ENCODE measurements around the gene CORIN. TPM values are rescaled to one million over a fixed set of nuclear protein-coding genes. Genes with fewer than 3 reads are reported as not detected.

Gene CORIN
- total RNA-seq, 1 experiment from 2014 or later = 0.07 TPM

DNA sequence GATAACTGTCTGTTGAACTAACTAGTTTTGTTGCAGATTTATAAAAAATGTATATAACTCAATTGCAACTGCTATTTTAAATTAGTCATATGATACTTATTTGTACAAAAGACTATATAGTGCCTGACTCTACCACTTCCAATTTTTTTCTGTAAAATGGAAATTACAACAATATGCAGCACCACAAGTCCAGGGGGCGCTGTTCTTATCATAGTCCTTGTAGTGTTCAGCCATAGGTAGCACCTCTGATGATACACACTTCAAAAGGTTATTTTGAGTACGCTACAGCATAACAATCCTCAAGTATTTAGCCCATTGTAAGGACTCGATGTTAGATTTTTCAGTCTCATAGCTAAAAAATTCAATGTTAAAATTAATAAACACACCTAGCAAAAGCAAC lies 174.9 kb downstream of the CORIN start:
- TF ChIP-seq, protein P1, sequence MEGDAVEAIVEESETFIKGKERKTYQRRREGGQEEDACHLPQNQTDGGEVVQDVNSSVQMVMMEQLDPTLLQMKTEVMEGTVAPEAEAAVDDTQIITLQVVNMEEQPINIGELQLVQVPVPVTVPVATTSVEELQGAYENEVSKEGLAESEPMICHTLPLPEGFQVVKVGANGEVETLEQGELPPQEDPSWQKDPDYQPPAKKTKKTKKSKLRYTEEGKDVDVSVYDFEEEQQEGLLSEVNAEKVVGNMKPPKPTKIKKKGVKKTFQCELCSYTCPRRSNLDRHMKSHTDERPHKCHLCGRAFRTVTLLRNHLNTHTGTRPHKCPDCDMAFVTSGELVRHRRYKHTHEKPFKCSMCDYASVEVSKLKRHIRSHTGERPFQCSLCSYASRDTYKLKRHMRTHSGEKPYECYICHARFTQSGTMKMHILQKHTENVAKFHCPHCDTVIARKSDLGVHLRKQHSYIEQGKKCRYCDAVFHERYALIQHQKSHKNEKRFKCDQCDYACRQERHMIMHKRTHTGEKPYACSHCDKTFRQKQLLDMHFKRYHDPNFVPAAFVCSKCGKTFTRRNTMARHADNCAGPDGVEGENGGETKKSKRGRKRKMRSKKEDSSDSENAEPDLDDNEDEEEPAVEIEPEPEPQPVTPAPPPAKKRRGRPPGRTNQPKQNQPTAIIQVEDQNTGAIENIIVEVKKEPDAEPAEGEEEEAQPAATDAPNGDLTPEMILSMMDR (IDR thresholded peaks at IDR 0.05; ENCODE audit: unreplicated experiment) = peak; percentile 18
- Mint-ChIP-seq H3K27me3 (ENCODE audit: unreplicated experiment) (peaks cover 58% of the 10 kb centered on the region), H3K36me3 (ENCODE audit: insufficient read depth, unreplicated experiment) (no peaks in the 10 kb centered on the region), H3K4me1 (ENCODE audit: low read depth, unreplicated experiment) (no peaks in the 10 kb centered on the region), H3K27ac (ENCODE audit: unreplicated experiment) (no peak overlapping the region), H3K9me3 (ENCODE audit: low read depth, unreplicated experiment) (no peaks in the 10 kb centered on the region), H3K4me3 (ENCODE audit: low read depth, unreplicated experiment) (no peak overlapping the region)
- CTCF ChIA-PET = no interaction called here
- no TSS peak for BruUV-seq (replicated peaks)
- DNase-seq = peak; percentile 7
- intact Hi-C loops (cut with micrococcal nuclease; ENCODE audit: unreplicated experiment) = no loop called here

DNA sequence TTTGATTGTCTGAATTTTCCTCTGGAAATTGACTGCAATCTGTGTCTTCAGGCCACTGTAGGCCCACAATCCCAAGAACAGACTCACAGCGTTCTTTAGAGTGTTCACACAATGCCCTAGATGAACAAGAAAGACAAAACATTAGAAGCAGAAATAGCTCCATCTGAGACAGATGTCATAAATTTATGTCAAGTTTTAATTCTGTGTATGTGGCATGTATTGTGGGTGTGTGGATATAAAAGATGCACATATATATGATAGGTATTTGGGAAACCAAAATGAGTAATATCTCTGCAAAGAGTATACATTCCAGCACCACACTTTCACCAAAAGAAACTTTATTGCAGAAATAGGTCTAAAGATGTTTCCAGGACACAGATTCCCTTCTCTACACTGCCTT lies 176.1 kb downstream of the CORIN start:
- no peaks in the 10 kb centered on the region for H3K36me3 Mint-ChIP-seq (ENCODE audit: insufficient read depth, unreplicated experiment)
- no peaks in the 10 kb centered on the region for H3K9me3 Mint-ChIP-seq (ENCODE audit: low read depth, unreplicated experiment)
- no TSS peak for BruUV-seq (replicated peaks)

DNA sequence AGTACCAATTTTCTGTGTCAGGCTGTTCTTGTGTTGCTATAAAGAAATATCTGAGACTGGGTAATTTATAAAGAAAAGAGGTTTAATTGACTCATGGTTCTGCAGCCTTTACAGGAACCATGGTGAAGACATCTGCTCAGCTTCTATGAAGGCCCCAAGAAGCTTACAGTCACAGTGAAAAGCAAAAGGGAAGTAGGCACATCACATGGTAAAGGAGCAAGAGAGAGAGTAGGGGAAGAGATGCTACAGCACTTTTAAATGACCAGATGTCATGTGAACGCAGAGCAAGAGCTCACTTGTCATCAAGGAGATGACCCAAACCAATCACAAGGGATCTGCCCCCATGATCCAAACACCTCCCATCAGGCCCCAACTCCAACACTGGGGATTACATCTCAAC lies 178.5 kb downstream of the CORIN start:
- Mint-ChIP-seq H3K27me3 (ENCODE audit: unreplicated experiment) (peaks cover 30% of the 10 kb centered on the region), H3K4me1 (ENCODE audit: low read depth, unreplicated experiment) (no peaks in the 10 kb centered on the region)
- CTCF ChIA-PET = interaction anchor here (0.9 kb wide), 1 partner anchor 10 kb away, joined by 3 read pairs; no protein-coding TSS in a partner anchor

More for the DNA sequence above, 176.1 kb downstream of the CORIN start:
- CTCF ChIA-PET = no interaction called here
- Mint-ChIP-seq H3K4me3 (ENCODE audit: low read depth, unreplicated experiment) (no peak overlapping the region), H3K27me3 (ENCODE audit: unreplicated experiment) (peaks cover 45% of the 10 kb centered on the region), H3K4me1 (ENCODE audit: low read depth, unreplicated experiment) (no peaks in the 10 kb centered on the region), H3K27ac (ENCODE audit: unreplicated experiment) (no peak overlapping the region)
- no peak for DNase-seq
- TF ChIP-seq, protein P1 (IDR thresholded peaks at IDR 0.05; ENCODE audit: unreplicated experiment) = no peak
- intact Hi-C loops (cut with micrococcal nuclease; ENCODE audit: unreplicated experiment) = no loop called here

DNA sequence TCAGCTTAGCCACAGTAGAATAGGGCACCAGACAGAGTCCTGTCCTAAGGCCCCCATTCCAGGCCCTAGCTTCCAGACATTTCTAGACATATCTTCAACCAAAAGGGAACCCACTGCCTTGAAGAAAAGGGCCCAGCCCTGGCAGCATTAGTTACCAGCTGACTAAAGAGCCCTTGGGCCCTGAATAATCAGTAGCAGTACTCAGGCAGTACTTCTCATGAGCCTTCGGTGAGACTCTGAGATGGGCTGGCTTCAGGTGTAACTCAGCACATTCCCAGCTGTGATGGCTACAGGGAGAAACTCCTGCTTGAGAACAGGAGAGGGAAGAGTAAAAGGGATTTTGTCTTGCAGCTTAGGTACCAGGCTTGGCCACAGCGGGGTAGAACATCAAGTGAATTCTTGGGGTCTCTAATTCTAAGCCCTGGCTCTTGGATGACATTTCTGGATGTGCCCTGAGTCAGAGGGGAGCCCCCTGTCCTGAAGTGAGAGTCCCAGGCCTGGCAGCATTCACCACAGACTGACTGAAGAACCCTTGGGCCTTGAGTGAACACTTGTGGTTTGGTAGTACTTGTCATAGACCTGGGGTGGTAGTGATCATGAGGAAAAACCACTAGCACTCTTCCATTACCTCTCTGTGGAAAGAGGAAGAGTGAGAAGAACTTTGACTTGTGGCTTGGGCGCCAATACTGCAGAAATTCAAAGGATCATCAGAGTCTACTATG lies 182.7 kb downstream of the CORIN start:
- H3K27ac Mint-ChIP-seq (ENCODE audit: unreplicated experiment) = no peak overlapping the region
- DNase-seq = no peak
- BruUV-seq (replicated peaks) = no TSS peak
- H3K27me3 Mint-ChIP-seq (ENCODE audit: unreplicated experiment) = peaks cover 17% of the 10 kb centered on the region
- TF ChIP-seq, protein P1 (IDR thresholded peaks at IDR 0.05; ENCODE audit: unreplicated experiment) = no peak
- CTCF ChIA-PET = no interaction called here
- H3K4me3 Mint-ChIP-seq (ENCODE audit: low read depth, unreplicated experiment) = no peak overlapping the region
- no peaks in the 10 kb centered on the region for H3K4me1 Mint-ChIP-seq (ENCODE audit: low read depth, unreplicated experiment)
- H3K36me3 Mint-ChIP-seq (ENCODE audit: insufficient read depth, unreplicated experiment) = no peaks in the 10 kb centered on the region
- no peaks in the 10 kb centered on the region for H3K9me3 Mint-ChIP-seq (ENCODE audit: low read depth, unreplicated experiment)
- intact Hi-C loops (cut with micrococcal nuclease; ENCODE audit: unreplicated experiment) = no loop called here

More for the DNA sequence above, 178.5 kb downstream of the CORIN start:
- no peak for DNase-seq
- H3K36me3 Mint-ChIP-seq (ENCODE audit: insufficient read depth, unreplicated experiment) = no peaks in the 10 kb centered on the region
- no peak overlapping the region for H3K27ac Mint-ChIP-seq (ENCODE audit: unreplicated experiment)
- intact Hi-C loops (cut with micrococcal nuclease; ENCODE audit: unreplicated experiment) = no loop called here
- BruUV-seq (replicated peaks) = no TSS peak
- no peak overlapping the region for H3K4me3 Mint-ChIP-seq (ENCODE audit: low read depth, unreplicated experiment)
- TF ChIP-seq, protein P1 (IDR thresholded peaks at IDR 0.05; ENCODE audit: unreplicated experiment) = no peak
- H3K9me3 Mint-ChIP-seq (ENCODE audit: low read depth, unreplicated experiment) = no peaks in the 10 kb centered on the region
